GM12892 (cell line): ENCODE measurements around the gene NAA60.

Experiments used
- POLR2A ChIP-seq: IDR thresholded peaks from 2 replicates; pipeline ENCODE4 v1.6.1; 2011; ENCODE audit warnings: low read depth, low read length, control low read depth
- POLR2AphosphoS5 ChIP-seq: IDR thresholded peaks from 2 replicates; pipeline ENCODE4 v1.6.1; 2011; ENCODE audit warnings: low read depth, low read length, control low read depth

- TF ChIP-seq POLR2AphosphoS5: no peak
- no peak for TF ChIP-seq POLR2A
These were observed 75.0 kb downstream of the NAA60 start for GRCh38 chr16:3518292-3518985.
